Erythroblast (primary cell): ENCODE measurements around the gene NAT8L.

Source experiments
- DNase-seq, 2 experiments: peaks; one replicate each; lab custom pipeline; 2025; lab: John Stamatoyannopoulos, UW
- GATA1 ChIP-seq: IDR thresholded peaks from 2 replicates; pipeline ENCODE4 v1.6.1; 2011; ENCODE audit warnings: low read depth, mild to moderate bottlenecking, control low read depth, low read length, moderate library complexity
- POLR2A ChIP-seq: IDR thresholded peaks from 2 replicates; pipeline ENCODE4 v1.6.1; 2011; ENCODE audit warnings: mild to moderate bottlenecking, low read length

NAT8L gene

GRCh38 chr4:2051086-2051485, 8.0 kb upstream of the NAT8L start:
- TF ChIP-seq POLR2A (no peak), GATA1 (no peak)
- DNase-seq: no peak

DNA sequence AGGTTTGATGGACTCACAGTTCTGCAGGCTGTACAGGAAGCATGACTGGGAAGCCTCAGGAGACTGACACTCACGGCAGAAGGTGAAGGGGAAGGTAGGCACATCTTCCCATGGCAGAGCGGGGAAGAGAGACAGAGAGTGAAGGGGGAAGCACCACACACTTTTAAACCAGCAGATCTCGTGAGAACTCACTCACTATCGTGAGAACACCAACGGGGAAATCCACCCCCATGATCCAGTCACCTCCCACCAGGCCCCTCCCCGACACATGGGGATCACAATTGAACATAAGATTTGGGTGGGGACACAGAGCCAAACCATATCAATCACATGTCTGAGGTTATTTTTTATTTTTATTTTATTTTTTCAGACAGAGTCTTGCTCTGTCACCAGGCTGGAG, 4.9 kb upstream of the NAT8L start:
- DNase-seq: no peak
- TF ChIP-seq GATA1 (no peak), POLR2A (no peak)

DNA sequence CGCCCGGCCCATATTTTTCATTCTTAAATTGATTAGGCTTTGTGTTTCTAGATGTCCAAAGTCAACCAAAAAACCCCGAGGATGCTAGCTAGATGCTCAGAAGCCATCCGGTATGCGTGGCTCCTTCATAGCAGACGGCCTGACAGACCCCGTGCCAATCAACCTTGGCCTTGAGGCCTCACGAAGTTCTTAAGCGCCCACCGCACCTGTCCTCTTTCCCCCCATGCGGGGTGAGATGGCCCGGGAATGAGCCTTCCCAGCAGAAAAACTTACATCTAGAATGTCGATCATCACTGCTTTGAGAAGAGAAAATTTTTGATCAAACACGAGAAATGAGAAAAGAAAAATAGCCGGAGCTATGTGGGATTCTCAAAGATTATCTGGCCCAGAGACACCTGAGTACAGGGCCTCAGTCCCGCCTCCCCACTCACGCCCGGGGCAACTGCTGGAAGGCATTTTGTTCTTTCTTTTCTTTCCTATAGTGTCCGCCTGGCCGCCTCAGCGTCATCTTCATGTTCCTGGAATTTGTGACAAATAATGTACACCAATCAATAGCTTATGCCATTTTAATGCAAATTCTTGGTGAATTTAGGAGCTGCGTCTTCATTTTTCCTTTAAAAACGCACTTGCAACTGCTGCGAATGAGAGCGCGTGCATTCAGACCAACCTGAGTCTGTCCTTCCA, 1.6 kb upstream of the NAT8L start:
- TF ChIP-seq GATA1: no peak
- no peak for TF ChIP-seq POLR2A
- no peak for DNase-seq

DNA sequence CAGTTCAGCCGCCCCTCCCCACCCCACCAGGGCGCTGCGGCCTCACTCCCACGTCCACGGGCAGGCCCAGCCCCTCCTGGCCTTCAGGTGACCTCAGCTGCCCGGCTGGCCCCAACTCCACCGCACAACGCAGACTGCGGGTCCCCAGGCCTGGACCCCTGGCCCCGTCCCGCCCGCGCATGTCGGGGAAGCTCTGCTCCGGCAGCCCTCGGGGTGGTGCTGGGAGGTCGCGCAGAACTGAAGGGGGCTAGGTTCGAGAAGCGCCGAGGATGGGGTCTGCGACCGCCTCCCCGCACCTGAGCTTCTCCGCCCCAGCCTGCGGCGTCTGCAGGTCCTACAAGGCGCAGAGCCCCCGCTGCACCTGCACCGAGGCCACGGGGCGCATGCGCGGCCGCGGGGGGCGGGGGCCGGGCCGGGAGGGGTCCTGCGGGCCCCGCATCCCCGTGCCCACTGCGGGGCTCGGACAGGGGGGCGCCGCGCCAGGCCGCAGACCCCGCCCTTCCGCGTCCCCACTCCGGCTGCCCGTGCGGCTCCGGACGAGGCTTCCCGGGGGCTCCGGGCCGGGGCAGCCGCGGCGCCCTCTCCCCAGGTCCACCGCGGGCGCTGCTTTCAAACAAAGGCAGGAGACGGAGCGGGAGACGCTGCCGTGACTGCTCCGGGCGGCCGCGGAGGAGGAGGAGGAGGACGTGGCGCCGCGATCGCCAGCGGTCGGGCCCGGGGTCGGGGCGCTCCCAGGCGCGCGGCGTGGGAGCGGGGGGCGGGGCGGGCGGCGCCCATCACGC, 672 bp upstream of the NAT8L start:
- no peak for DNase-seq
- no peak for TF ChIP-seq POLR2A

- TF ChIP-seq GATA1 (no peak), POLR2A (no peak)
- DNase-seq: peak in 1 of 2 experiments; percentile 29
Measured at GRCh38 chr4:2059726-2060602, 837 bp downstream of the NAT8L start.

DNA sequence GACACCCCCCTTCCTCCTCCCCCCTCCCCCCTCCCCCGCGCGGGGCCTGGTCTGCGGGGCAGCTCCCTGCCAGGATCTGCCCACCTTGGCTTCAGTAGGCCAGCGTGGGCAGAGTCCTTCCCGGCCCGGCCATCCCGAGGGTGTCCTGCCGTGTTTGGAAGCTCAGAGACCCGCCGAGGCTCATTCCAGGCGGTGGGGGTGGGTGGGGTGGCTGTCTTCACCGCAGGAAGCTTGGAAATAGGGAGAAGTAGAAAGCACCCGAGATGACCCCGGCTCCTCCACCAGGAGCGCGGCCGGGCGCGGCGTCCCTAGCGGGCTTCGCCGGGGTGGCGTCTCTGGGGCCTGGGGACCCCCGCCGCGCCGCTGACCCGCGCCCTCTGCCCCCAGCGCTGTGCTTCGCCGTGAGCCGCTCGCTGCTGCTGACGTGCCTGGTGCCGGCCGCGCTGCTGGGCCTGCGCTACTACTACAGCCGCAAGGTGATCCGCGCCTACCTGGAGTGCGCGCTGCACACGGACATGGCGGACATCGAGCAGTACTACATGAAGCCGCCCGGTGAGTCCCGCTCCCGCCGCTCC, 1.6 kb downstream of the NAT8L start:
- no peak for DNase-seq

GRCh38 chr4:2061186-2062131, 2.3 kb downstream of the NAT8L start:
- no peak for DNase-seq
- TF ChIP-seq GATA1 (no peak), POLR2A (no peak)

More for the DNA sequence above, 1.6 kb downstream of the NAT8L start:
- TF ChIP-seq POLR2A (no peak), GATA1 (no peak)

DNA sequence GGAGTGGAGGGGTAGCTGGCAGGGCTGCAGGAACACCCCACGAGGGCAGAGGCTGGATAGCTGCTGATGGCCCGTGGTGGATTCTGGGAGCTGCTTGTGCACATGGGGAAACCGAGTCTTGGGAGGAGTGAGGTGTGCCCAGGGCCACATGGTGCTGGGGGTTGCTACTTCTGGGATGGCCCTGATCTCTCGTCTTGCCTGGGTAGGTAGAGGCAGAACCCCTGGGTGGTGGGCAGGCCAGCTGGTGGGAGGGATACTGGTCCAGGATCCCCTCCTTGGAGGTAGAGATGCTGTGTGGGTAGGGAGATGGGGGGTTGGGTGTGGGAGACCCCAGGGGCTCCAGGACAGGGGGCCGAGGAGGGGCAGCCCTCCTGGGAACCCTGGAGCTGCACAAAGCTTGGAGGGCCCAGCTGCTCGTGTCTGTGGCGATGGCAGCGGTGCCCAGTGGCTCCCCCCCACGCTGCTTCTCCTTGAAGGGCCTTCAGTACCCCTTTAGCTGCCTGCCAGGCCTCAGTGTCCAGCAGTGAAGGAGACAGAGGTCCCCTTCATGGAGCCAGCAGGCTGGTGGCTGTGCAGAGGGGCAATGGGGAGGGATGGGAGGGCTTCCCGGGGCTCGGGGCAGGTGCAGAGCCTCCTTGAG, 3.2 kb downstream of the NAT8L start:
- DNase-seq: no peak
- TF ChIP-seq GATA1: no peak
- TF ChIP-seq POLR2A: no peak

DNA sequence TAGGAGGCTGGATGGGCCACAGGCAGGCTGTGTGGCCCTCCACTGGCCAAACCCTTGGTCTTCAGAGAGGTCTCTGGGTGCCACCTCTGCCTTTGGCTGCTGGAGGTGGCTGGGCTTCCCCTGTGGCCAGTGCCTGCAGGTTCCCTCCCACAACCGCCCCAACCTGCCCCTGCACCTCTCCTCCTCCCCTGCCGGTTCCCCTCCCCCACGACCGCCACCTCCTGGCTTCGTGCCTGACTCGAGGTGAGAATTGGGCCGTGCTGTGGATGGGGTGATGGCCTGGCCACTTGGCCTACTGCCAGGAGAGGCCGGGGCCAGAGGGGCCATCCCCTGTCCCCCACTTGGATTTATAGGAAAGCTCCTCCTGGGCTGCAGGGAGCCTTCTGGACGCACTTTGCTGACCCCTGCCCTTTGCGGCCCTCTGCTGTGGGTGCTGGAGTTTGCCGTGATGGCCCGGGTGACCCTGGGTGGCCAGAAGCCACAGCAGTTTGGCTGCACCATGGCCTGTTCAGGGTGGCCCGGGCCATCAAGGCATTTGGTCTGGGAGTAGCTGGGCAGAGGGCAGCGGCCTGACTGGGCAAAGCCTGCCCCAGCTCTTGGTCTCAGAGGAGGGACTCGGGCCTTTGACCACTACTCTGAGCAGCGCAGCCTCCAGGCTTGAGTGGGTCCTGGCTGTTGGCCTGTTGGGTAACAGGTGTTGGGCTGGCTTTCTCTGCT, 3.8 kb downstream of the NAT8L start:
- TF ChIP-seq GATA1 (no peak), POLR2A (no peak)
- no peak for DNase-seq

GRCh38 chr4:2063557-2064275, 4.6 kb downstream of the NAT8L start:
- no peak for DNase-seq
- TF ChIP-seq GATA1: no peak
- TF ChIP-seq POLR2A: no peak

DNA sequence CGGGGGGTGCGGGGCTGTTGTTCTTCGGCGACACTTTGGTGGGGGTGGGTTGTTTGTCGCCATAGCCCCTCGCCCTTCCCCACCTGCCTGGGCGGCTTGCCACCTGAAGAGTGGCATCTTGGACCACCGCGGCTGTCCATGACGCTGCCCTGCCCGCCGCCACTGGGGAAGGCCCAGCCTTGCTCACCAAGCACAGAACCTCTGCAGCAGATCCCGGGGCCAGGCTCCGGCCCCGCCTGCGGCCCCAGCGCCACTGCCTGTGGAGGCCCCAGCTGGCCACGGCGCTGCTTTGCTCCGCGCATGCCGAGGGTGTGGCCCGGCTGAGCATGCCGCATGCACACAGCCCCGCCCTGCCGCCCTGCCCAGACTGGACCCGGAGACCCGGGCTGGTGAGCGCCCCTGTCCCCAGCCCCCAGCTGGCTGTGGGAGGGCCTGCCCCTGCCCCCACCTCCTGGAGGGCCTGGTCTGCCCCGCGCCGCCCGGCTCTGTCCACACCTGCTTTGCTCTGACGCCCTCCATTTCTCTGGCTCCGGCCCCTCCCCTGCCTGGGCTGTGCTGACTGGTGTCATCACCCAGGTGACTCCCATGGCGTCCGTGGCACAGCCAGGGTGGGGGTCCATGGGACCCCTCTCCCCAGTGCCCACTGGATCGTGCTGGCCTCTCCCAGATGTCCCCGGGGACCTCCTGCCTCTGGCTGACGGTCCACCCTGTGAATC, 5.3 kb downstream of the NAT8L start:
- TF ChIP-seq GATA1 (no peak), POLR2A (no peak)
- no peak for DNase-seq
